Left cardiac atrium (tissue), 4 donors: ENCODE data around the gene MRPS2. TPM values are rescaled to one million over a fixed set of nuclear protein-coding genes. Genes with fewer than 3 reads are reported as not detected.
"Not testable (repeated sequence)": the region's sequence is repeated elsewhere in the genome, so short reads cannot be mapped to it uniquely, and the experiment has no call there.

Experiments used
- ATAC-seq, 2 donors: fragments of 200-7000 bp; cut with Tn5 transposase; one replicate each; pipeline ENCODE4 v1.9.1; 2020; ENCODE audit warnings: mild to moderate bottlenecking in 2 of 2, moderate library complexity in 2 of 2
- DNase-seq: peaks from one replicate; pipeline ENCODE4 v3.0.0-alpha.2; 2020
- intact Hi-C, 2 donors: fragments of 100-400 bp; cut with DNase I; formaldehyde crosslinking; loops; one replicate each; pipeline versions ENCODE4 v1.14.1 to v1.15.1; 2022 to 2023
- long read RNA-seq: library from polyadenylated mRNA; unstranded; transcript quantifications from one replicate; pipeline ENCODE4 v2.0.0, GENCODE V29; 2021
- total RNA-seq, 2 donors: library from RNA; stranded (reverse); fragmentation: NEBNext Ultra II Directional; extraction: Animal tissue kit (Norgen Biotek cat#: 25700); gene quantifications; one replicate each; pipeline ENCODE4 v1.2.1, GENCODE V29; 2021
- donor health status: DM: no; HTN: yes; CAD: no.
- donor health status: DM: no; HTN: yes; CAD: no; lungs with severe emphysema.
- donor health status: DM: yes; HTN: yes; CAD: no.
- donor health status: Dilated cardiomyopathy.

The MRPS2 gene
- 10 to 100 TPM; 32.6 to 34.0 TPM for total RNA-seq
- long read RNA-seq, transcript MRPS2-201 (4 exons, 1,510 nt), result major isoform, 51 of 54 reads
- long read RNA-seq, partial matches to known transcripts, result 0 of 54 reads
- long read RNA-seq, other reads (novel, unspliced or antisense), result 2 of 54 reads

- ATAC-seq (peak; percentile 97 to 98), DNase-seq (peak; percentile 92)
- intact Hi-C loops, result no loop called here
Measured at GRCh38 chr9:135500525-135501260, at the start of gene MRPS2. Gene MRPS2 (plus strand): TSS chr9:135500682. CDS start chr9:135500711, 29 bp downstream.

- ATAC-seq (no peak), DNase-seq (no peak)
- intact Hi-C loops, result no loop called here
Measured at GRCh38 chr9:135450956-135451355, 49.5 kb upstream of the MRPS2 start.

- ATAC-seq, intact Hi-C loops, DNase-seq: not testable (repeated sequence)
Measured at GRCh38 chr9:135451909-135452308, 48.6 kb upstream of the MRPS2 start.

GRCh38 chr9:135454737-135455136, 45.7 kb upstream of the MRPS2 start:
- no peak for ATAC-seq
- intact Hi-C loops, result no loop called here
- DNase-seq, result no peak

GRCh38 chr9:135455401-135456030, 45.0 kb upstream of the MRPS2 start:
- DNase-seq, result no peak
- ATAC-seq, result no peak
- intact Hi-C loops, result no loop called here

GRCh38 chr9:135456436-135457104, 43.9 kb upstream of the MRPS2 start:
- no peak for ATAC-seq
- DNase-seq, result no peak
- intact Hi-C loops, result no loop called here

- DNase-seq, ATAC-seq, intact Hi-C loops: not testable (repeated sequence)
Measured at GRCh38 chr9:135458478-135458877, 42.0 kb upstream of the MRPS2 start.

GRCh38 chr9:135461936-135462335, 38.5 kb upstream of the MRPS2 start:
- intact Hi-C loops, result no loop called here
- DNase-seq (no peak), ATAC-seq (no peak)

GRCh38 chr9:135463140-135463539, 37.3 kb upstream of the MRPS2 start:
- DNase-seq, result no peak
- intact Hi-C loops, result no loop called here

GRCh38 chr9:135464181-135464580, 36.3 kb upstream of the MRPS2 start:
- intact Hi-C loops, result no loop called here
- no peak for DNase-seq
- no peak for ATAC-seq

More at GRCh38 chr9:135463140-135463539, 37.3 kb upstream of the MRPS2 start:
- peak in 1 of 2 donors; percentile 41 for ATAC-seq

GRCh38 chr9:135468854-135469521, 31.5 kb upstream of the MRPS2 start:
- DNase-seq, result no peak
- peak in 1 of 2 donors; percentile 56 for ATAC-seq
- intact Hi-C loops, result no loop called here

GRCh38 chr9:135471791-135472640, 28.5 kb upstream of the MRPS2 start:
- no peak for ATAC-seq
- intact Hi-C loops, result no loop called here
- DNase-seq, result no peak

GRCh38 chr9:135473972-135474543, 26.4 kb upstream of the MRPS2 start:
- intact Hi-C loops, result no loop called here

GRCh38 chr9:135474915-135475314, 25.6 kb upstream of the MRPS2 start:
- DNase-seq (no peak), ATAC-seq (no peak)
- intact Hi-C loops, result no loop called here

More at GRCh38 chr9:135473972-135474543, 26.4 kb upstream of the MRPS2 start:
- no peak for ATAC-seq
- DNase-seq, result no peak

- no peak for DNase-seq
- intact Hi-C loops, result no loop called here
- no peak for ATAC-seq
Measured at GRCh38 chr9:135476561-135477355, 23.7 kb upstream of the MRPS2 start.

GRCh38 chr9:135478191-135478590, 22.3 kb upstream of the MRPS2 start:
- DNase-seq (no peak), ATAC-seq (no peak)
- intact Hi-C loops, result no loop called here

- DNase-seq (peak; percentile 52), ATAC-seq (peak; percentile 62 to 68)
Measured at GRCh38 chr9:135478829-135479468, 21.5 kb upstream of the MRPS2 start.

More at GRCh38 chr9:135478829-135479468, 21.5 kb upstream of the MRPS2 start:
- intact Hi-C loops, result no loop called here
